ENCODE measurements around the gene IL17F.

DNA sequence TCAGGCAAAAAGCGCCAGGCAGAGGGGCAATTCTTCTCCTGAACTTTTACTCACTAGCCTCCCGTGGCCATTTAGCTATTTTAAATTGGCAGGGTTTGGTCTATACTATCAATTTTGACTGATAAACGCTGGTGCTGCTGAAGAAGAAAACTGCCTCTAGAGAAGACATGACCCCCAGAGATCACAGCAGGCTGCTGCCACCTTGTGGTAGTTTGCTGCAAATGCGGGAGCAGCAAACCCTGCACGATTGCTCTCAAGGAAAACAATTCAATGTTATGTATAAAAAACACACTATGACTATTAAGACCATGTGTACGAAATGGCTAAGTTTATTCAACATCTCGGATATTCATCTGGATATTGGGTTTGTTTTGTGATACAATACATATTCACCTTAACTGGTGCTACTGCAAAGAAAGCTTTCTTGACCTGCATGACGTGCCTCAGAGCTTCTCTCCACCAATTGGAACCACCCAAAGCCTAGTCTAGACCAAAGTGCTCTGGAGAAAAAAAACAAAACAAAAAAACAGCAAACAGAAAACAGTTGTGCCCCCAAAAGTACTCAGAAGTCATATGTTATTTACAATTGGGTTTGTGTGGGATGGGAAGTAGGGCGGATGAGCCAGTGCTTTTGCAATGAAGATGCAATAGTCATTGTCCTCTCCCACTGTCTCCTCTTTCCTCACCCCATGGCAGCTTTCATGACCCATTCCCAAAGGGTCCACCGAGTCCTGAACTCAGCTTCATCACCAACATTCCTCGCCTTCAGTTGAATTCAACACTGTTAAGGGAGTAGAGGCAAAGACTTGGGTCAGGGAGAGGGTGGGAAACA lies 19.6 kb upstream of the IL17F start:
- TF ChIP-seq, protein P1, sequence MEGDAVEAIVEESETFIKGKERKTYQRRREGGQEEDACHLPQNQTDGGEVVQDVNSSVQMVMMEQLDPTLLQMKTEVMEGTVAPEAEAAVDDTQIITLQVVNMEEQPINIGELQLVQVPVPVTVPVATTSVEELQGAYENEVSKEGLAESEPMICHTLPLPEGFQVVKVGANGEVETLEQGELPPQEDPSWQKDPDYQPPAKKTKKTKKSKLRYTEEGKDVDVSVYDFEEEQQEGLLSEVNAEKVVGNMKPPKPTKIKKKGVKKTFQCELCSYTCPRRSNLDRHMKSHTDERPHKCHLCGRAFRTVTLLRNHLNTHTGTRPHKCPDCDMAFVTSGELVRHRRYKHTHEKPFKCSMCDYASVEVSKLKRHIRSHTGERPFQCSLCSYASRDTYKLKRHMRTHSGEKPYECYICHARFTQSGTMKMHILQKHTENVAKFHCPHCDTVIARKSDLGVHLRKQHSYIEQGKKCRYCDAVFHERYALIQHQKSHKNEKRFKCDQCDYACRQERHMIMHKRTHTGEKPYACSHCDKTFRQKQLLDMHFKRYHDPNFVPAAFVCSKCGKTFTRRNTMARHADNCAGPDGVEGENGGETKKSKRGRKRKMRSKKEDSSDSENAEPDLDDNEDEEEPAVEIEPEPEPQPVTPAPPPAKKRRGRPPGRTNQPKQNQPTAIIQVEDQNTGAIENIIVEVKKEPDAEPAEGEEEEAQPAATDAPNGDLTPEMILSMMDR (IDR thresholded peaks at IDR 0.05), result peak in 1 of 3 donors; percentile 56
- no peak for TF ChIP-seq POLR2A (IDR thresholded peaks at IDR 0.05)
